HG02610 (cell line): ENCODE measurements around the gene B9D2.
"Not testable (repeated sequence)": the region's sequence is repeated elsewhere in the genome, so short reads cannot be mapped to it uniquely, and the experiment has no call there.

Source experiments
- ATAC-seq: cut with Tn5 transposase; IDR thresholded peaks from one replicate; pipeline ENCODE4 v1.9.1; 2021; ENCODE audit warnings: mild to moderate bottlenecking, moderate library complexity; ENCODE audit not compliant: unreplicated experiment

Gene B9D2

DNA sequence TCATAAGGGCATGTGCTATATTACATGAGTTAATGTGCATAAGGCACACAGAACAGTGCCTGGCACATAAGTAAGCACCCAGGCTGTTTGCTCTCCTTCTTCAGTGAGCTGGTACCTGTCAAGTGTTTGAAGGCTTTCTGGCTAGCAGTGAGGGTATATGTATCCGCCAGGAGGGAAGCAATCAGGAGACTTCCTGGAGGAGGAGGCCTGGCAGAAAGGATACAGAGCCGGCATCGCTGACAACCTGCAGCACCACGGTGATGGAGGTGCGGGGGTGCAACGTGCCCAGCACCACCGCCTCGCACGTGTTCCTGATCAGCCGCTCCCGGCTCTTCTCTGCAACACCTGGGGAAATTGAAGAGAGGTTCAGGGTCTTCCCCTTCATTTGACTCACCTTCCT lies 27.7 kb upstream of the B9D2 start:
- ATAC-seq, result no peak

- no peak for ATAC-seq
These were observed 22.5 kb upstream of the B9D2 start for GRCh38 chr19:41386442-41386841.

- no peak for ATAC-seq
These were observed 20.4 kb upstream of the B9D2 start for GRCh38 chr19:41384351-41384750.

DNA sequence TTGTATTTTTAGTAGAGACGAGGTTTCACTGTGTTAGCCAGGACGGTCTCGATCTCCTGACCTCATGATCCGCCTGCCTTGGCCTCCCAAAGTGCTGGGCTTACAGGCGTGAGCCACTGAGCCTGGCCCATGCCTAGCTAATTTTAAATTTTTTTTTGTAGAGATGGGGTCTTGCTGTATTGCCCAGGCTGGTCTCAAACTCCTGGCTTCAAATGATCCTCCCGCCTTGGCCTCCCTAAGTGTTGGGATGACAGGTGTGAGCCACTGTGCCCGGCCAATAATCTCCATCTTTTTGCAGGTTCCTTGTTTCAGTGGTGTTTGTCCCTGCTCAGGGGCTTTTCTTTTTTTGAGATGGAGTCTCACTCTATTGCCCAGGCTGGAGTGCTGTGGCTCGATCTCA lies 17.6 kb upstream of the B9D2 start:
- not testable (repeated sequence) for ATAC-seq

GRCh38 chr19:41377977-41378709 lies 14.2 kb upstream of the B9D2 start:
- no peak for ATAC-seq

GRCh38 chr19:41376998-41377365 lies 13.0 kb upstream of the B9D2 start:
- no peak for ATAC-seq

DNA sequence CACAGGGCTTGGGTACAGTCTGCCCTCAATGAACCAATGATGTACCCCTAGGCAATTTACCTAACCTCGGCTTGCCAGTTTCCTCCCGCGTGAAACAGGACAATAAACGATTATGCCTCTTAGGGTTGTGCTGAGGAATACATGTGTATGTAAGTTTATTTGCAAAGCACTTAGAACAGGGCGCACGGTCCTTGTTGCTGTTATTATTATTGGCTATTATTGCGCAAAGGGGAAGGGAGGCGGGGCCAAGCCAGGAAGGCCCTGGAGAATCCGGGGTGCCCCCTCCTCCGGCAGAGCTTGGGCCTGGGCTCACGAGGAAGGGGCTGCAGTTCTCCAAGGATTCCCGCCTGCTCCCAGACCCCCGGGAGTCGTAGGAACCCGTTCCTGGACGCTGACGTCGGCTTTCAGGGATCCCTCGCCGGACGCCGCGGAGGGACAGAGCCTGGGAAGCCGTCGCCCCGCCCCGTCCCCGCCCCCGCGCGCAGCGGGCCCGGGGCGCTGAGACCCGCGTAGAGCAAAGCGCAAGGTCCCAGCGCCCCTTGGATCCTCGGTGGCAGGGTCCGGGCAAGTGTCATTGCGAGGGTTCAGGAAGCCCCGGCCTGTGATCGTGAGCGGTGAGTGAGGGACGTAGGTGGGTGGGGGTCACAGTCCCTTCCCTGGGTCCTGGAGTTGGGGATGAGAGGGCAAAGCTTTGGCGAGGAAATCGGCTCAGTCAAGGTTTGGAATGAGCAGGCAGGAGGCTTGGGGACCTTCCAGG lies 12.5 kb upstream of the B9D2 start, which contains the start of gene TMEM91:
TSS of gene TMEM91 (plus strand) at position 293 of the 757 bp plus-strand sequence. CDS start 1,777 bp downstream, outside the sequence.
- ATAC-seq, result no peak

DNA sequence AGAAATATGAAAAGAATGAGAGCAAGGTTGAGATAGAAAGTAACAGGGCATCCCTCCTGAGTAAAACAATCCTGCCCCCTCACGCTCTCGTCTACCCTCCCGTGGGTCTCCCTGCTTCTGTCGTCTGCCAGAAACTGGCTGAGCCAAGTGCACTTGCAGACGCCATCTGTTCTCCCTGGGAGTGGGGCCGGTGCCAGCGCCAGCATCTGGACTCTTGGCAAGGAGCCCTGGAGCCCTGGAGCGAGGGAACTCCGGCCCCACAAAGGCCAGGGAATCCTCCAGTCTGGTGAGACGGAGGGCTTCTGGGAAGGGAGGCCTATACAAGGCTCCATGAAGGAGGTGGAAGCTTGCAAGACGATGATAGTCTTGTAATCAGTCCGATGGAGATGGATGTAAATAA lies 10.0 kb upstream of the B9D2 start:
- no peak for ATAC-seq

- ATAC-seq, result no peak
These were observed 8.6 kb upstream of the B9D2 start for GRCh38 chr19:41372501-41372900.

GRCh38 chr19:41371541-41371940 lies 7.6 kb upstream of the B9D2 start:
- no peak for ATAC-seq

- not testable (repeated sequence) for ATAC-seq
These were observed 7.2 kb upstream of the B9D2 start for GRCh38 chr19:41371119-41371518.

DNA sequence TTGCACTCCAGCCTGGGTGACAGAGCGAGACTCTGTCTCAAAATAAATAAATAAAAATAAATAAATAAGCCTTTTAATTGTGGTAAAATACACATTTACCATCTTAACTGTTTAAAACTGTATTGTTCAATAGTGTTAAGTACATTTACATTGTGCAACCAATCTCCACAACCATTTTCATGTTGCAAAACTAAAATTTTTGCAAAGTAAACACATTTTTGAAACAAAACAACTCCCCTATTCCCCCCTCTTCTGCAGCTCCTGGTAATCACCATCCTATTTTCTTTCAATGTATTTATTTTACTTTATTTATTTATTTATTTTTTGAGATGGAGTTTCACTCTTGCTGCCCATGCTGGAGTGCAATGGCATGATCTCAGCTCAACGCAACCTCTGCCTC lies 5.8 kb upstream of the B9D2 start:
- ATAC-seq, result no peak

GRCh38 chr19:41367848-41368301 lies 3.9 kb upstream of the B9D2 start:
- ATAC-seq, result no peak

GRCh38 chr19:41366089-41366488 lies 2.1 kb upstream of the B9D2 start:
- ATAC-seq, result no peak

DNA sequence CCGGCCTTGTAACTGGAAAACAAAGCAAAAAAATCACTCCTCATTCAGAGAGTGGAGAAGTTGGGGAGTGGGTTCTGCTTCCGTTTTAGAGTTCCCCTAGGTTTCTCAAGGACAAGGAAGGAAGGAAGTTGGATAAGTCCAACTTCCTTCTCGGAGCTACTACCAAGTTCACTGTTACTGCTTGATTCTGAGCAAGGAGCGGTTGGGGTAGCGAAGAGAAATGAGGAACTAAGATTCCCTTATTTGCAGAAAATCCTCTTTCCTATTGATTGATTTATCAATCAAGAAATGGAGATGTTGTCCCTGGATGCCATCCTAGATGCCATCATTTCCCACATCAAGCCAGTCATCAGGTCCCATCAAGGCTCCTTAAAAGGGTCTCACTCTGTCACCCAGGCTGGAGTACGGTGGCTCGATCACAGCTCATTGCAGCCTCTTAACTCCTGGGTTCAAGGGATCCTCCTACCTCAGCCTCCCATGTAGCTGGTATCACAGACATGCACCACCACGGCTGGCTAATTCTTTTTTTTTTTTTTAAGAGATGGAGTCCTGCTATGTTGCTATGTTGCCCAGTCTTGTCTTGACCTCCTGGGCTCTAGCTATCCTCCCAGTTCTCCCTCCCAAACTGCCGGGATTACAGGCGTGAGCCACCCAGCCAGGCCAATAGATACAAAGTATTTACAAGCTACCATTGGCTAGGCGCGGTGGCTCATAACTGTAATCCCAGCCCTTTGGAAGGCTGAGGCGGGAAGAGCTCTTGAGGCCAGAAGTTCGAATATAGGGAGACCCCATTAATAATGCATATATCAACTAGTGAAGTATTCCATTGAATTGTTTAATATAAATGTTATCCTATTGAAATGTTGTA lies 809 bp upstream of the B9D2 start:
- no peak for ATAC-seq

DNA sequence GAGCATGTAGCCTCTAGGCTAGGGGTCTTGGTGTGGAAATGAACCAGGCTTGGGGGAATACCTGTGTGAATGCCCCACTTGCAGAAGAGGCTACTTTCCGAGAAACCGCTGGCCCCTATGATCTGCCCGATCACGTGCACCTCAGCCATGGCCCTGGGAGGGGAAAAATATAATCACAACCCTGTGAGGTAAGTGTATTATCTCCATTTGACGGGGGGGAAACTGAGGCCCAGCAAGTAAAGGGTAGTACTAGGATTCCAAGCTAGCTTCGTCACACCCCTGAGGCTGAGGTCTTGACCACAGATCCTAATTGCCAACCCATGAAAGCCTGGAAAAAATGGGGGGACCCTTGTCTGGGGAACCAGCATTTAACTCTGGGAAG lies 587 bp downstream of the B9D2 start:
- ATAC-seq, result no peak

DNA sequence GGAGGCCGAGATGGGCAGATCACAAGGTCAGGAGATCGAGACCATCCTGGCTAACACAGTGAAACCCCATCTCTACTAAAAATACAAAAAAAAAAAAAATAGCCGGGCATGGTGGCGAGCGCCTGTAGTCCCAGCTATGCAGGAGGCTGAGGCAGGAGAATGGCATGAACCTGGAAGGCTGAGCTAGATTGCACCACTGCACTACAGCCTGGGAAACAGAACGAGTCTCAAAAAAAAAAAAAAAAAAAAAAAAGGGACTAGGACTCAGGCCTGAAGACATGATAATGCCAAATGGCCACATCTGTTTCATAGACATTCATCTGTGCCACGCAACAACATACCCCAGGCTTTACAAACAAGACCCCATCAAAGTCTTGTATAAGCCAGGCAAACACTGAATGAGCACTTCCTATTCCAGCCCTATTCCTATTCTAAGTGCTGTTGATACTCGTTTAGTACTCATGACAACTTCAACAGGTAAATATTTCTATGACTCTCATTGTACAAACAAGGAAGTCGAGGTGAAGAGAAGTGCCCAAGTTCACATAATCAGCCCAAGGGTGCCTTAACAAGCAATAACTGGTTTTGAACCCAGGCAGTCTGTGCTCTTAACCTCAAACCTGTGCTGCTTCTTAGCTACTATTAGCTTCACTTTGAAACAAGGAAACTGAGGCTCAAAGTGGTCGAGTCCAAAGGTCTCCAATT lies 1.7 kb downstream of the B9D2 start:
- no peak for ATAC-seq

DNA sequence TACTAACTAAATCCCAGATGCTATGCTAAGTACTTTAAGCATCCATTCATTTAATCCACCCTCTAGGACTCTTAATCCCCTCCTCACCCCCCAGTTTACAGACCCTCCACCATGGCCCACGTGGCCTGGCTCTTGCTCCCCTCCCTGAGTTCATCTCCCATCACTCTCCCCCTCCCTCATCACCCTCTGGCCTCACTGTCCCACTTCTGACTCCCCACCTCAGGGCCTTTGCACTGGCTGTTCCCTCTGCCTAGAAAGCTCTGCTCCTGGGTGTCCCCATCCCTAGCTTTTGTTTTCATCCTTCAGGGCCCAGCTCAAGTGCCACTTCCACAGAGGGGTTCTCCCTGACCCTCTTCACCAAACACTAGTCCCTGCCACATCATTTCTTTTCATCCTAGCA lies 4.2 kb downstream of the B9D2 start:
- no peak for ATAC-seq

GRCh38 chr19:41357746-41358145 lies 6.2 kb downstream of the B9D2 start:
- ATAC-seq, result no peak

DNA sequence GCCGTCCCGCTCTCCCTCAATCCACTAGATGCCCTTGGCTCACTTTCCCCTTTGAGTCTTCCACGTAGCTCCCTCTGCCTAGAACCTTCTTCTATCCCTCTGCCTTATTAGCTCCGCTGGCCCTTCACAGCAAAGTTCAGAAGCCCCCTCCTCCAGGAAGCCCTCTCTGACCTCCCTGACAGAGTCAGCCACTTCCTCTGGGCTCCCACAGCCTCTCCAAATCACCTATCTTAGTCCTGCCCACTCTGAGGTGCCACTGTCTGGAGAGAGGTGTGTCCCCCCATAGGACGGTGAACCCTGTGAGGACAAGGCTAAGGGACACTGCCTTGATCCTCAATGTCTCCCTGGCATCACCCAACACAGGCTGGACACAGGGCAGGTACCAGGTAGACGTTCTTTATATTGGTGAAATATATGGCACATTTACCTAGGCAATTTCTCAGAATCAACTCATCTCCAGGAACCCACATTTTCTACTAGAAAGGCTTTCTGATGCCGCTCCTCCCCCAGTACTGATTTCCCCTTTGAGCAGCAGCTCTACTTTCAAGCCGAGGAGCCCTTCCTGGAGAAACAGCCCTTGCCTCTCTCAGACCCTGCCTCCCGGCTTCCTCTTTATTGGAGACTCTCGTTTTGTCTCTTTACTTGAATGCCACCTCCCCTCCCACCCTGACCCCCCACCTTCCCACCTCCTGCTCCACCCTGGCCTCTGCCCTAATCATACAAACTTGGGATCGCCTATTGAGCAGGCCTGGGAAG lies 6.8 kb downstream of the B9D2 start:
- no peak for ATAC-seq
